T47D (cell line): ENCODE measurements around the gene ENTPD1.

ENCODE experiments used
- DNase-seq, 2 experiments: peaks; one replicate each; pipeline versions ENCODE4 v3.0.0 to v3.0.0-alpha.2; 2011 to 2012; ENCODE audit warnings: low read depth in 1 of 2, low spot score in 1 of 2
- JUND ChIP-seq: IDR thresholded peaks from 2 replicates; pipeline ENCODE4 v1.6.1; 2012; ENCODE audit warnings: low read depth
- in situ Hi-C: cut with HindIII; loops from 2 replicates; pipeline ENCODE4 v1.10.0; 2016; ENCODE audit warnings: low sequenced_read_pairs, low pct_unique_long_range_greater_than_20kb

ENTPD1 gene

GRCh38 chr10:95815133-95815532 lies 59.2 kb downstream of the ENTPD1 start:
- no peak for TF ChIP-seq JUND
- in situ Hi-C loops, result no loop called here
- no peak for DNase-seq

- in situ Hi-C loops, result no loop called here
- DNase-seq, result no peak
- no peak for TF ChIP-seq JUND
These were observed 59.8 kb downstream of the ENTPD1 start for GRCh38 chr10:95815701-95816240.

- in situ Hi-C loops, result no loop called here
These were observed 62.0 kb downstream of the ENTPD1 start for GRCh38 chr10:95818010-95818409.

GRCh38 chr10:95818668-95819067 lies 62.7 kb downstream of the ENTPD1 start:
- no peak for TF ChIP-seq JUND
- peak in 1 of 2 experiments; percentile 52 for DNase-seq

More at GRCh38 chr10:95818010-95818409, 62.0 kb downstream of the ENTPD1 start:
- TF ChIP-seq JUND, result no peak
- no peak for DNase-seq

DNA sequence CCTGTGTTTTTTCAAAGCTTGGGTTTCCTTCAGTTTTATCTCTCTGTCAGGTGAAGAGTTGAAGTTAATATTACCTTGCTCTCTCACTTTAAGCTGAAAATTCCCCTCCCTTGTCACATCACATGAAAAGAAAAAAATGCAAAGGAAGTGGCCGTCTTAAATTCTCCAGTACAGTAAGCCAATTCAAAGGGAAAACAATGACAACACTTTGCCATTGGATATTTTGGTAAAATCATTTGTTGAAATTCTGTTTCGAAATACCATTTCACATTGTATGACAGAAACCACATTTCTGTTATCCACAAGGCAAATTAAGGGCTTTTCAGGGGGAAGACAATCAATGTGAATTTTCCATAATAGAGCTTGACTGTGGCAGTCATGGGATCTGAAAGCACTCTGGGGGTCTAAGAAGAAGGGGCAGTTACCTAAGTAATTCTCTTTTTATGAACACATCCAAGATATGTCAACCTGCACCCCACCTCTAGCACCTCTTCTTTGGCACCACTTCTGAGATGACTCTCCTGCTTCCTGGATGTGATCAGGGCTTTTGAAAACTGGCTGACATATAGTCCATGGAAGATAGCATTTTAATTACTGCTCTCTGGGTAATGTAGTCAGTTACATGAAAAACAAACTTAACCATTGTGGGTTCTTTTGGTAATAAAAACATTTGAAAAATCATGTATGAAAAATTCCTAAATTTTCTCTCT lies 63.8 kb downstream of the ENTPD1 start:
- in situ Hi-C loops, result no loop called here
- DNase-seq, result no peak
- no peak for TF ChIP-seq JUND

More at GRCh38 chr10:95818668-95819067, 62.7 kb downstream of the ENTPD1 start:
- in situ Hi-C loops, result no loop called here

DNA sequence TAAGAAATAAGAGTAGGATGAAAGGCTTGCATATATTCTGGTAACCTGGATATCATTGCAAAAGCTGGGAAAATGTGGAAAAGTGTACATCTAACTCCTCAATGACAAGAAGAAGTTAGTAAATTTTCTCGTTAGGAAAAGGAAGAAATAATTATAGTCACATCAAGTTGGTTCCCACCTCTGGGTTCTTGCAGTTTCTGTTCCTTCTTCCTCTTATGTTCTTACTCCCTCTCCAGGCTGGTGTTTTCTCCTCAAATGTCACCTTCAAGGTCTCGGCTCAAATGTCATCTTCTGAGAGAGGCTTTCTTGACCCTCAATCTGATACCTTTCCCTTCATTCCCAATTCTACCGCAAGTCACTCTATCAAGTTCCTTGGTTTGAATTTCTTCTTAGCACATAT lies 64.4 kb downstream of the ENTPD1 start:
- no peak for TF ChIP-seq JUND
- DNase-seq, result no peak
- in situ Hi-C loops, result no loop called here

GRCh38 chr10:95821720-95822119 lies 65.8 kb downstream of the ENTPD1 start:
- no peak for TF ChIP-seq JUND

DNA sequence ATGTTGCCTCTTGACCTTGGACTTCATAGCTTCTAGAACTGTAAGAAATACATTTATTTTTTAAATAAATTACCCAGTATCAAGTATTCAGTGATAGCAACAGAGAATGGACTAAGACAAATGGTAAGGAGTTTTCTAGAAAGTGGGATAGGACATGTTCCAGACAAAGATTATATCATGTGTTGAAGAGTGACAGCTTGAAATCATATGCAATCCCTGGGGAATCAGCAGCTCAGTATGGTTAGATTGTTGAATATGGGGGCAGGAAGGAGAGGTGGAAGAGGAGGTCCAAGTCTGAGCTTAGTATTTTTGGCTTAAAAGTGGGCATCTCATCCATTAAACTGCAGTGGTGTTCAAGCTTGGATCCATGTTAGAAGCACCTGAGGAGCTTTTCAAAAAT lies 74.1 kb downstream of the ENTPD1 start:
- in situ Hi-C loops, result no loop called here
- TF ChIP-seq JUND, result no peak
- no peak for DNase-seq

More at GRCh38 chr10:95821720-95822119, 65.8 kb downstream of the ENTPD1 start:
- DNase-seq, result no peak
- in situ Hi-C loops, result no loop called here

GRCh38 chr10:95831076-95831475 lies 75.1 kb downstream of the ENTPD1 start:
- DNase-seq, result no peak
- no peak for TF ChIP-seq JUND
- in situ Hi-C loops, result no loop called here

- no peak for TF ChIP-seq JUND
- in situ Hi-C loops, result no loop called here
- DNase-seq, result no peak
These were observed 75.6 kb downstream of the ENTPD1 start for GRCh38 chr10:95831515-95831914.

- DNase-seq, result no peak
- in situ Hi-C loops, result no loop called here
- TF ChIP-seq JUND, result no peak
These were observed 76.5 kb downstream of the ENTPD1 start for GRCh38 chr10:95832216-95833041.

DNA sequence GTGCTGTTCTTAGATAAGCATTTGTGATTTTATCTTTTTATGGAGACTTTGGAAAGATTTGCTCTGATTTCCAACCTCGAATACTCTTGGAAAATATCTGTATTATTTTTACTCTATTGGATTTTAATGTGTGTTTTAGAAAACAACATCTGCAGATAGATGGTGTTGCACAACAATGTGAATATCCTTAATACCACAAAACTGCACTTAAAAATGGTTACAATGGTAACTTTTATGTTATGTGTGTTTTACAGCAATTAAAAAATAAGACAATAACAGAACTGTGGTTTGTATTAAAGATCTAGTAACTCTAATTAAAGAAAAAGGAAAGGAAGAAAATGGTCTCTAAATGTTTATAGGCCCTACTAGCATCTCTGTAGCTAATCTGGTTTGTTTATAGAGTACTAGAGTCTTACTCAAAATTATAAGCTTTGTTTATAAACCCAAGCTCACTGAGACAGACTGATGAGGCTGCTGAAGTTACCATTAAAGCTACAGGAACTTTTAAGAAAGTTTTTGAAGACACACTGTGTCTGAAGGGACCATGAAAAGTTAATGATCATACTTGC lies 77.2 kb downstream of the ENTPD1 start:
- TF ChIP-seq JUND, result no peak
- DNase-seq, result no peak
- in situ Hi-C loops, result no loop called here

GRCh38 chr10:95834406-95834805 lies 78.4 kb downstream of the ENTPD1 start:
- in situ Hi-C loops, result no loop called here
- no peak for TF ChIP-seq JUND
- no peak for DNase-seq
